ENCODE results near the gene SLC35E4. TPM values are rescaled to one million over a fixed set of nuclear protein-coding genes. Genes with fewer than 3 reads are reported as not detected.

The SLC35E4 gene
- total RNA-seq, 1 donor from 2014 or later, result 3.2 TPM

GRCh38 chr22:30667494-30668385 is 32.2 kb downstream of the SLC35E4 start, which contains the start of gene DUSP18:
DUSP18 (minus strand) TSS chr22:30667875; CDS start chr22:30664003, 3,872 bp downstream.
- peaks cover 1% of the 10 kb centered on the region for H3K4me1 Mint-ChIP-seq (ENCODE audit: low read depth, unreplicated experiment)
- Histone ChIP-seq H3K79me2 (ENCODE audit: insufficient read depth, low read length) (peaks cover 5% of the 10 kb centered on the region), H4K20me1 (ENCODE audit: insufficient read depth, low read length) (peaks cover 13% of the 10 kb centered on the region), H3K4me3 (ENCODE audit: insufficient read depth, low read depth, low read length) (peak within 1 kb of the TSS; percentile 86), H3K27me3 (ENCODE audit: insufficient read depth, low read length) (no peaks in the 10 kb centered on the region), H2AFZ (ENCODE audit: low read depth, low read length) (peak within 1 kb of the TSS; percentile 99), H3K9ac (ENCODE audit: low read length) (peak within 1 kb of the TSS; percentile 82), H3K4me1 (ENCODE audit: insufficient read depth, low read length) (peaks cover 6% of the 10 kb centered on the region), H3K9me3 (ENCODE audit: insufficient read depth, low read depth, low read length) (no peaks in the 10 kb centered on the region), H3K4me2 (ENCODE audit: low read length) (peak within 1 kb of the TSS; percentile 97), H3K27ac (ENCODE audit: low read depth, low read length) (peak within 1 kb of the TSS; percentile 48), H3K36me3 (ENCODE audit: insufficient read depth, low read length) (peaks cover 4% of the 10 kb centered on the region)
- DNase-seq (ENCODE audit: low read depth), result peak; percentile 70
- H3K36me3 Mint-ChIP-seq (ENCODE audit: low read depth, unreplicated experiment), result peaks cover 12% of the 10 kb centered on the region
- peak within 1 kb of the TSS; percentile 94 for H3K4me3 Mint-ChIP-seq (ENCODE audit: unreplicated experiment)
- TF ChIP-seq EZH2 (IDR thresholded peaks at IDR 0.05; ENCODE audit: insufficient read depth, low read length) (no peak), CTCF (IDR thresholded peaks at IDR 0.05; ENCODE audit: insufficient read depth, low read depth, low read length) (no peak)
- H3K27ac Mint-ChIP-seq (ENCODE audit: unreplicated experiment), result peak within 1 kb of the TSS; percentile 84
- peaks cover 12% of the 10 kb centered on the region for H3K27me3 Mint-ChIP-seq (ENCODE audit: low read depth, unreplicated experiment)
- no peak for FAIRE-seq
- no peaks in the 10 kb centered on the region for H3K9me3 Mint-ChIP-seq (ENCODE audit: unreplicated experiment)

GRCh38 chr22:30668386-30668710 is 32.8 kb downstream of the SLC35E4 start:
- peak overlapping the region; percentile 82 for H3K9ac ChIP-seq (ENCODE audit: low read length)
- H2AFZ ChIP-seq (ENCODE audit: low read depth, low read length), result peak overlapping the region; percentile 99
- Mint-ChIP-seq H3K9me3 (ENCODE audit: unreplicated experiment) (no peaks in the 10 kb centered on the region), H3K27ac (ENCODE audit: unreplicated experiment) (peak overlapping the region; percentile 84), H3K4me1 (ENCODE audit: low read depth, unreplicated experiment) (peaks cover 1% of the 10 kb centered on the region), H3K36me3 (ENCODE audit: low read depth, unreplicated experiment) (peaks cover 6% of the 10 kb centered on the region), H3K27me3 (ENCODE audit: low read depth, unreplicated experiment) (peaks cover 15% of the 10 kb centered on the region), H3K4me3 (ENCODE audit: unreplicated experiment) (peak overlapping the region; percentile 94)
- H3K4me1 ChIP-seq (ENCODE audit: insufficient read depth, low read length), result peaks cover 6% of the 10 kb centered on the region
- H3K79me2 ChIP-seq (ENCODE audit: insufficient read depth, low read length), result peaks cover 5% of the 10 kb centered on the region
- H3K36me3 ChIP-seq (ENCODE audit: insufficient read depth, low read length), result peaks cover 3% of the 10 kb centered on the region
- H3K27ac ChIP-seq (ENCODE audit: low read depth, low read length), result no peak overlapping the region
- no peaks in the 10 kb centered on the region for H3K27me3 ChIP-seq (ENCODE audit: insufficient read depth, low read length)
- FAIRE-seq (no peak), DNase-seq (ENCODE audit: low read depth) (no peak)
- TF ChIP-seq EZH2 (IDR thresholded peaks at IDR 0.05; ENCODE audit: insufficient read depth, low read length) (no peak), CTCF (IDR thresholded peaks at IDR 0.05; ENCODE audit: insufficient read depth, low read depth, low read length) (no peak)
- peak overlapping the region; percentile 97 for H3K4me2 ChIP-seq (ENCODE audit: low read length)
- H3K9me3 ChIP-seq (ENCODE audit: insufficient read depth, low read depth, low read length), result no peaks in the 10 kb centered on the region
- peak overlapping the region; percentile 86 for H3K4me3 ChIP-seq (ENCODE audit: insufficient read depth, low read depth, low read length)
- peaks cover 13% of the 10 kb centered on the region for H4K20me1 ChIP-seq (ENCODE audit: insufficient read depth, low read length)

- no peak for FAIRE-seq
- H3K36me3 ChIP-seq (ENCODE audit: insufficient read depth, low read length), result no peaks in the 10 kb centered on the region
- H3K9ac ChIP-seq (ENCODE audit: low read length), result no peak overlapping the region
- peaks cover 2% of the 10 kb centered on the region for H4K20me1 ChIP-seq (ENCODE audit: insufficient read depth, low read length)
- peaks cover 5% of the 10 kb centered on the region for H3K79me2 ChIP-seq (ENCODE audit: insufficient read depth, low read length)
- peaks cover 6% of the 10 kb centered on the region for H3K4me1 ChIP-seq (ENCODE audit: insufficient read depth, low read length)
- TF ChIP-seq CTCF (IDR thresholded peaks at IDR 0.05; ENCODE audit: insufficient read depth, low read depth, low read length) (no peak), EZH2 (IDR thresholded peaks at IDR 0.05; ENCODE audit: insufficient read depth, low read length) (no peak)
- peaks cover 1% of the 10 kb centered on the region for H3K4me1 Mint-ChIP-seq (ENCODE audit: low read depth, unreplicated experiment)
- H3K9me3 ChIP-seq (ENCODE audit: insufficient read depth, low read depth, low read length), result no peaks in the 10 kb centered on the region
- H3K4me3 Mint-ChIP-seq (ENCODE audit: unreplicated experiment), result no peak overlapping the region
- no peaks in the 10 kb centered on the region for H3K27me3 ChIP-seq (ENCODE audit: insufficient read depth, low read length)
- H3K27me3 Mint-ChIP-seq (ENCODE audit: low read depth, unreplicated experiment), result peaks cover 23% of the 10 kb centered on the region
- peaks cover 1% of the 10 kb centered on the region for H3K9me3 Mint-ChIP-seq (ENCODE audit: unreplicated experiment)
- no peak overlapping the region for H3K27ac Mint-ChIP-seq (ENCODE audit: unreplicated experiment)
- no peak overlapping the region for H2AFZ ChIP-seq (ENCODE audit: low read depth, low read length)
- H3K27ac ChIP-seq (ENCODE audit: low read depth, low read length), result no peak overlapping the region
- H3K4me2 ChIP-seq (ENCODE audit: low read length), result no peak overlapping the region
- DNase-seq (ENCODE audit: low read depth), result no peak
- no peak overlapping the region for H3K4me3 ChIP-seq (ENCODE audit: insufficient read depth, low read depth, low read length)
- no peaks in the 10 kb centered on the region for H3K36me3 Mint-ChIP-seq (ENCODE audit: low read depth, unreplicated experiment)
Observed at GRCh38 chr22:30671071-30671470, 35.5 kb downstream of the SLC35E4 start.

All from astrocyte (in vitro differentiated cells and primary cell).